NOMO-1 (cell line): ENCODE results near the gene CCDC201.
"Not testable (repeated sequence)": the region's sequence is repeated elsewhere in the genome, so short reads cannot be mapped to it uniquely, and the experiment has no call there.

Experiments
- DNase-seq, 2 experiments: peaks; one replicate each; lab custom pipeline; 2025; ENCODE audit not compliant: unreplicated experiment in 2 of 2; lab: John Stamatoyannopoulos, UW

CCDC201 gene

GRCh38 chr7:45827731-45828130, 45.2 kb downstream of the CCDC201 start:
- not testable (repeated sequence) for DNase-seq

GRCh38 chr7:45826550-45826949, 46.3 kb downstream of the CCDC201 start:
- not testable (repeated sequence) for DNase-seq

- not testable (repeated sequence) for DNase-seq
Measured at GRCh38 chr7:45818763-45819162, 54.1 kb downstream of the CCDC201 start.

- not testable (repeated sequence) for DNase-seq
Measured at GRCh38 chr7:45817913-45818312, 55.0 kb downstream of the CCDC201 start.

- DNase-seq, result not testable (repeated sequence)
Measured at GRCh38 chr7:45817016-45817415, 55.9 kb downstream of the CCDC201 start.

GRCh38 chr7:45814216-45815118, 58.4 kb downstream of the CCDC201 start:
- DNase-seq, result not testable (repeated sequence)

- not testable (repeated sequence) for DNase-seq
Measured at GRCh38 chr7:45813771-45814170, 59.1 kb downstream of the CCDC201 start.

- DNase-seq, result no peak
Measured at GRCh38 chr7:45812946-45813345, 59.9 kb downstream of the CCDC201 start.

- not testable (repeated sequence) for DNase-seq
Measured at GRCh38 chr7:45811652-45812234, 61.1 kb downstream of the CCDC201 start.

GRCh38 chr7:45810451-45811005, 62.4 kb downstream of the CCDC201 start:
- not testable (repeated sequence) for DNase-seq
